Fibroblast of skin of left quadriceps (primary cell): Measurements from ENCODE around the gene MTG2.
A peak's percentile ranks its signal among the peaks of the same experiment; 100 is the strongest.

Experiments used
- DNase-seq, 2 experiments: peaks; one replicate each; pipeline ENCODE4 v3.0.0-alpha.2; 2013; ENCODE audit warnings: low read depth in 2 of 2

Gene MTG2

GRCh38 chr20:62203378-62204030, 20.7 kb downstream of the MTG2 start:
- peak; percentile 41 to 46 for DNase-seq

GRCh38 chr20:62205618-62206387, 23.0 kb downstream of the MTG2 start:
- no peak for DNase-seq

GRCh38 chr20:62206388-62206775, 23.6 kb downstream of the MTG2 start:
- DNase-seq, result no peak

GRCh38 chr20:62208061-62208794, 25.4 kb downstream of the MTG2 start:
- DNase-seq, result no peak

GRCh38 chr20:62208795-62209755, 26.2 kb downstream of the MTG2 start:
- no peak for DNase-seq

GRCh38 chr20:62209850-62210495, 27.1 kb downstream of the MTG2 start:
- no peak for DNase-seq

- DNase-seq, result no peak
Observed at GRCh38 chr20:62210496-62210855, 27.6 kb downstream of the MTG2 start.

GRCh38 chr20:62211216-62211615, 28.4 kb downstream of the MTG2 start:
- no peak for DNase-seq

- no peak for DNase-seq
Observed at GRCh38 chr20:62211769-62212288, 29.0 kb downstream of the MTG2 start.

GRCh38 chr20:62212299-62212698, 29.5 kb downstream of the MTG2 start:
- DNase-seq, result no peak

- no peak for DNase-seq
Observed at GRCh38 chr20:62214067-62214466, 31.2 kb downstream of the MTG2 start.

- DNase-seq, result no peak
Observed at GRCh38 chr20:62215020-62215990, 32.5 kb downstream of the MTG2 start.

GRCh38 chr20:62215991-62216635, 33.3 kb downstream of the MTG2 start:
- DNase-seq, result no peak

GRCh38 chr20:62216636-62217566, 34.1 kb downstream of the MTG2 start:
- no peak for DNase-seq

- no peak for DNase-seq
Observed at GRCh38 chr20:62217913-62218773, 35.3 kb downstream of the MTG2 start.

- no peak for DNase-seq
Observed at GRCh38 chr20:62219101-62219991, 36.5 kb downstream of the MTG2 start.
